BJ (cell line): ENCODE measurements around the gene ATF6. TPM values are rescaled to one million over a fixed set of nuclear protein-coding genes. Genes with fewer than 3 reads are reported as not detected.

Source experiments
- CTCF ChIA-PET: fragments of 350-600 bp; formaldehyde crosslinking; extraction: SDS; loops from one replicate; lab custom pipeline; 2021; ENCODE audit warnings: antibody characterized with exemption, inconsistent platforms; lab: Yijun Ruan, JAX
- POLR2A ChIA-PET: fragments of 300-600 bp; sonication (Branson Sonifier 250); formaldehyde crosslinking; extraction: SDS; loops from one replicate; lab custom pipeline; 2021; ENCODE audit warnings: antibody characterized with exemption; lab: Charles Lee
- DNase-seq: peaks from one replicate; pipeline ENCODE4 v3.0.0-alpha.2; 2011; ENCODE audit warnings: low read depth
- H3K27me3 ChIP-seq: 2 replicates; pipeline ENCODE4 v1.6.0; 2011; ENCODE audit warnings: low read length; ENCODE audit not compliant: control insufficient read depth, insufficient read depth
- H3K36me3 ChIP-seq: 2 replicates; pipeline ENCODE4 v1.5.1; 2011; ENCODE audit warnings: low read length; ENCODE audit not compliant: control insufficient read depth, insufficient read depth
- H3K4me3 ChIP-seq: 2 replicates; pipeline ENCODE4 v1.5.1; 2011; ENCODE audit warnings: low read depth, mild to moderate bottlenecking, control low read depth, low read length
- CTCF ChIP-seq: IDR thresholded peaks from 2 replicates; pipeline ENCODE4 v1.5.1; 2011; ENCODE audit warnings: low read depth, mild to moderate bottlenecking, control low read depth, inconsistent platforms, low read length, moderate library complexity; ENCODE audit not compliant: insufficient read depth
- polyA plus RNA-seq: library from polyadenylated mRNA; depleted of rRNA; stranded (reverse); fragments of >200 nt; gene quantifications from 2 replicates; pipeline ENCODE4 v1.2.3, GENCODE V29; 2011

The ATF6 gene
- polyA plus RNA-seq, 1 experiment, result 22.2 TPM

- ChIA-PET POLR2A (no interaction called here), CTCF (no interaction called here)
- no peaks in the 10 kb centered on the region; the same call in 1 of the 2 replicates for H3K36me3 ChIP-seq
- H3K27me3 ChIP-seq, result no peaks in the 10 kb centered on the region
- no peak for TF ChIP-seq CTCF
- no peak overlapping the region for H3K4me3 ChIP-seq
- no peak for DNase-seq
These were observed 231.0 kb downstream of the ATF6 start for GRCh38 chr1:161997152-161997551.

DNA sequence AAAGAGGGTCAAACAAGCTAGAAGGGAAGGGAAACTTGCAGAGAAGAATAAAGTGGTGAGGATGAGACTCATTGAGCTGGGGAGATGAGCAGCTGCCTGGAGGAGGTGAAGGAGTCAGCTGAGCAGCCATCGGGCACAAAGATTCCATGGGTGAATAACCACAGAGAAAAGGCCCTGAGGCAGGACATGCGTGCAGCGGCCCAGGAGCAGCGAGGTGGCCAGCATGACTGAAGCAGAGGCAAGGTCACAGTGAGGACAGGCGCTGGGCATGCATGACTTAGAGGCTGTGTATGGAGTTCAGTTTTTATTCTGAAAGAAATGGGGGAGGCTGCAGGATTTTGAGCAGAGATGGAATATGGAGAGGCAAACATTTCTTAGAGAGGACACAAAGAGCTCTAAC, 232.7 kb downstream of the ATF6 start:
- TF ChIP-seq CTCF, result no peak
- CTCF ChIA-PET, result interaction anchor here (0.7 to 0.9 kb wide), 3 partner anchors 15 to 38 kb away, joined by 3 read pairs; partner anchors contain the start of gene OLFML2B
- POLR2A ChIA-PET, result no interaction called here
- Histone ChIP-seq H3K36me3 (no peaks in the 10 kb centered on the region; the same call in 1 of the 2 replicates), H3K27me3 (no peaks in the 10 kb centered on the region), H3K4me3 (no peak overlapping the region)
- no peak for DNase-seq

DNA sequence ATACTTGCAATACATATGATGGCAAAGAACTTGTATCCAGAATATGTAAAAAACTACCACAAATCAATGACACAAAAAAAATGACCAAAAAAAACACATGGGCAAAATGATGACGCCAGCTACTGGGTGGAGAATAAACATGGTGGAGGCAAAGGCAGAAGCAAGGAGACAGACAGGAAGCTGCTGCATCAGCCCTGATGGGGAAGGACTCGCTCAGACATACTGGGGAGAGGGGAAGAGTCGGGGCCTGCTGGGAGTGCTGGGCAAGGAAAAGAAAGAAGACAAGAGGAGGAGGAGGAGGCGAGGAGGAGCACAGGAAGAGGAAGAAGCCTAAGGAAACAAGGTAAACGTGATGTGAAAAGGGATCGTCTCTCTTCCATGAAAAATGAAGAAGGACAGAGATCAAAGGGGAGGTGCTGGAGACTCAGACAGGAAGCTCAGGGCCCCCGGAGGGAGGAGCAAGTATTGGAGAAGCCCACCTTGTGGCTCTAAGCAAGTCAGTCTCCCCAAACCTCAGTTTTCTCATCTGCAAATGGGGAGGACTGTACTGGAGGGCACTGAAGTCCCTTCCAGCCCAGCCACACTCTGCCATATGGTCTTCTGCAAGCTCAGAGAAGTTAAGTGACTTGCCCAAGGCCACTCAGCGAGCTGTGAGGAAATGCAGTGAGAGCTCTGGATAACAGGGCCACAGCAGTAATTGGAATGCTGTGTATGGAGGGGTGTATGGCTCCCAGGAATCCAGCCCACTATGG, 233.4 kb downstream of the ATF6 start:
- no peak overlapping the region for H3K4me3 ChIP-seq
- POLR2A ChIA-PET, result no interaction called here
- no peak for DNase-seq
- no peaks in the 10 kb centered on the region for H3K27me3 ChIP-seq
- TF ChIP-seq CTCF, result no peak
- no peaks in the 10 kb centered on the region; the same call in 1 of the 2 replicates for H3K36me3 ChIP-seq
- CTCF ChIA-PET, result interaction anchor here (0.7 to 0.9 kb wide), 3 partner anchors 14 to 38 kb away, joined by 3 read pairs; partner anchors contain the start of gene OLFML2B

DNA sequence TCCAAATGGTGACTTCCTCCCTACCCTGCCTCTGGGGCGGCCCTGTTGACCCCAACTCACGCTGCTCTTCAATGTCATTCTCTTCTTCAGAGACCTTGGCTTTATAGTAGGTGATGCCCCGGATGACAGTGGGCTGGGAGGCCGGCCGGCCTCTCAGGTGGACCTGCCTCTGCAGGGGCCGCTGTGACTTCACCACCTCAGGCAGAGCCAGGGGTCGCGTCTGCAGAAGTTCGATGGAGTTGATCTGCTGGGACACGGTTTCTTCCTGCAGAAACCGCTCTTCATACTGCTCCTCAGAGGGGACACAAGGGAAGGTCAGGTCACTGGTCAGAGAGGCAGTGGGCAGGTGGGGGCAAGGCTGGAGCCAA, 233.9 kb downstream of the ATF6 start:
- Histone ChIP-seq H3K27me3 (no peaks in the 10 kb centered on the region), H3K4me3 (no peak overlapping the region), H3K36me3 (no peaks in the 10 kb centered on the region; the same call in 1 of the 2 replicates)
- no peak for DNase-seq
- POLR2A ChIA-PET, result no interaction called here
- TF ChIP-seq CTCF, result no peak
- CTCF ChIA-PET, result interaction anchor here (1.0 kb wide), 1 partner anchor 14 kb away, joined by 3 read pairs; no protein-coding TSS in a partner anchor

DNA sequence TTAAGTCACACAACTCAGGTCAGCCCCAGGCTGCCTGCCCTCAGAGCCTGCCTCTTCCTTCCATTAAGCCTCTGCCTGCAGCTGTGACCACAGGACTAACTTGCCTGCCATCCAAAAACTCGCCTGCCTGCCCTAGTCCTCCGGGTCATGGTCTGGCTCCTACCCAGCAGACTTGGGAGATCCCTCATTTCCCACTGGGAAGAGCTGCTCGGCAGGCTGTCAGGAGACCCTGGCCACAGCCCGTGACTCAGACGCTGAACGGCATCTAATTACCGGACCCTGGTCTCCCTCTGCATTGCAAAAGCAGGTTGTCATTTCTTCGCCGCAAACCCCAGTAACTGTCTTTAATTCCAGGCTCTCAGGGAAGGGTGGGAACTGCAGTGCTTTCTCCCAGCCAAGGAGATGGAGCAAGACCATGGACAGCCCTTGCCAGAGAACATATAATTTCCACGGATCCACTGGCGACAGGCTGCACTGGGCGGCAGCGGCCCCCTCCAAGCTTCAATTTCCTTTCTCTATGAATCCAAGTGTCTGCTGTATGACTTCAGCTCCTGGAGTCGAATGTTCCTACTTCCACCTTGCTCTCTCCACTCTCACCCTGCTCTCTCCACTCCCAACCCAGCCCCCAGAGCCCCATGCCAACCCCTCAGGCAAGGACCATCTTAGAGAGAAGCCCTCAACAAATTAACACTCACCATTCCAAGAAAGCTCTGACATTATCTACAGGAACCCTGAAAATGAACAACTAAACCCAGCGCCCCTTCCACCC, 237.1 kb downstream of the ATF6 start:
- H3K36me3 ChIP-seq, result no peaks in the 10 kb centered on the region
- POLR2A ChIA-PET, result interaction anchor here (0.5 to 0.9 kb wide), 2 partner anchors 21 to 135 kb away, joined by 3 to 6 read pairs; no protein-coding TSS in a partner anchor
- peak overlapping the region; percentile 14 for H3K4me3 ChIP-seq
- peak; percentile 97 for DNase-seq
- no peaks in the 10 kb centered on the region for H3K27me3 ChIP-seq
- CTCF ChIA-PET, result interaction anchor here (1.5 to 2.9 kb wide), 3 partner anchors 21 to 210 kb away, joined by 6 to 8 read pairs (median 7); partner anchors contain the start of gene OLFML2B
- TF ChIP-seq CTCF, result no peak
